Measurements from ENCODE around the gene TMEM255B.
A peak's percentile ranks its signal among the peaks of the same experiment; 100 is the strongest.

Gene TMEM255B

DNA sequence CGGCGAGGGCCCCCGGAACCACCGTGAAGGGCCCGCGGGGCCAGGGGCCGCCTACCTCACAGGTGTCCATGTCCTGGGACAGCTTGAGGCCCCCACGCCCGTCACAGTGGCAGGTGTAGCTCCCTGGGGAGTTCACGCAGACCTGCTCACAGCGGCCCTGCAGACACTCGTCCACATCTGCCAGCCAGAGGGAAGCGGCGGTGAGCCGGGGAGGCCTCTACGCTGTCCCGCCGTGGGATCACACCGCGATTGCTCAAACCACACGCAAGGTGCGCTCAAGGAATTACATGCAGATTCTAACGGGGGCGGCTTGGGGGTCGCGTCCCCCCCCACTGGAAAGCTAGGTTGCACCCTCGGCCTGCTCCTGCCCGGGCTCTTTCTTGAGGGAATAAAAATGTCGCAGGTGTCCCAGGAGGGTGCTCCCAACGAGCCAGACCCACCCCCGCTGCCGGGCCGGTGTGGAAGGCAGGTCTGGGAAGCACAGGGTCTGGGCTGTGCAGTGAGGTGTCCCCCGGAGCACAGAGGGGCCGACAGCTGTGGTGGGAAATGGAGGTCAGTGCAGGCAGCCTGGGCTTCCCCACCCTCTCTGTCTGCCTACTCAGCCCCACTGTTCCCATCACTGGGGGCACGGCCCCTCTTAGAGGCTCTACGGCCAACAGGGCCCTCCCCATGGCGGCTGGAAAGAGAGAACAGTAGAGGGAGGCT is 75.6 kb downstream of the TMEM255B start:
- H3K27ac ChIP-seq (ENCODE audit: low read length), result no peak overlapping the region
- no peaks in the 10 kb centered on the region for H3K9me3 ChIP-seq (replicated peaks; ENCODE audit: insufficient read depth, low read length)
- H3K4me1 ChIP-seq (ENCODE audit: low read length), result 0 out of 2 replicates have a peak, but pooled peaks cover 6% of the 10 kb centered on the region
- peaks cover 19% of the 10 kb centered on the region for H3K36me3 ChIP-seq (replicated peaks; ENCODE audit: insufficient read depth, low read length)
- H3K9me2 ChIP-seq (replicated peaks; ENCODE audit: insufficient read depth, low read length), result no peaks in the 10 kb centered on the region
- peaks cover 78% of the 10 kb centered on the region for H3K79me2 ChIP-seq (ENCODE audit: low read length)
- TF ChIP-seq EZH2 (optimal IDR thresholded peaks at IDR 0.05; ENCODE audit: low read depth, low read length) (no peak), EZH2phosphoT487 (IDR thresholded peaks at IDR 0.05; ENCODE audit: low read length) (no peak)
- TF ChIP-seq, protein P1, sequence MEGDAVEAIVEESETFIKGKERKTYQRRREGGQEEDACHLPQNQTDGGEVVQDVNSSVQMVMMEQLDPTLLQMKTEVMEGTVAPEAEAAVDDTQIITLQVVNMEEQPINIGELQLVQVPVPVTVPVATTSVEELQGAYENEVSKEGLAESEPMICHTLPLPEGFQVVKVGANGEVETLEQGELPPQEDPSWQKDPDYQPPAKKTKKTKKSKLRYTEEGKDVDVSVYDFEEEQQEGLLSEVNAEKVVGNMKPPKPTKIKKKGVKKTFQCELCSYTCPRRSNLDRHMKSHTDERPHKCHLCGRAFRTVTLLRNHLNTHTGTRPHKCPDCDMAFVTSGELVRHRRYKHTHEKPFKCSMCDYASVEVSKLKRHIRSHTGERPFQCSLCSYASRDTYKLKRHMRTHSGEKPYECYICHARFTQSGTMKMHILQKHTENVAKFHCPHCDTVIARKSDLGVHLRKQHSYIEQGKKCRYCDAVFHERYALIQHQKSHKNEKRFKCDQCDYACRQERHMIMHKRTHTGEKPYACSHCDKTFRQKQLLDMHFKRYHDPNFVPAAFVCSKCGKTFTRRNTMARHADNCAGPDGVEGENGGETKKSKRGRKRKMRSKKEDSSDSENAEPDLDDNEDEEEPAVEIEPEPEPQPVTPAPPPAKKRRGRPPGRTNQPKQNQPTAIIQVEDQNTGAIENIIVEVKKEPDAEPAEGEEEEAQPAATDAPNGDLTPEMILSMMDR (IDR thresholded peaks at IDR 0.05; ENCODE audit: low read length), result no peak
- no peak overlapping the region for H3K4me2 ChIP-seq (ENCODE audit: low read depth, low read length)
- H4K20me1 ChIP-seq (ENCODE audit: insufficient read depth, low read length), result no peaks in the 10 kb centered on the region
- H3K27me3 ChIP-seq (replicated peaks; ENCODE audit: insufficient read depth, low read length), result no peaks in the 10 kb centered on the region
- H3K9ac ChIP-seq (ENCODE audit: low read length), result no peak overlapping the region
- H2AFZ ChIP-seq (ENCODE audit: low read length), result no peak overlapping the region
- H3K4me3 ChIP-seq (ENCODE audit: low read length), result no peak overlapping the region
- DNase-seq, result no peak
- H3F3A ChIP-seq (ENCODE audit: insufficient read depth, low read length), result peaks cover 12% of the 10 kb centered on the region; the same call in 1 of the 2 replicates

DNA sequence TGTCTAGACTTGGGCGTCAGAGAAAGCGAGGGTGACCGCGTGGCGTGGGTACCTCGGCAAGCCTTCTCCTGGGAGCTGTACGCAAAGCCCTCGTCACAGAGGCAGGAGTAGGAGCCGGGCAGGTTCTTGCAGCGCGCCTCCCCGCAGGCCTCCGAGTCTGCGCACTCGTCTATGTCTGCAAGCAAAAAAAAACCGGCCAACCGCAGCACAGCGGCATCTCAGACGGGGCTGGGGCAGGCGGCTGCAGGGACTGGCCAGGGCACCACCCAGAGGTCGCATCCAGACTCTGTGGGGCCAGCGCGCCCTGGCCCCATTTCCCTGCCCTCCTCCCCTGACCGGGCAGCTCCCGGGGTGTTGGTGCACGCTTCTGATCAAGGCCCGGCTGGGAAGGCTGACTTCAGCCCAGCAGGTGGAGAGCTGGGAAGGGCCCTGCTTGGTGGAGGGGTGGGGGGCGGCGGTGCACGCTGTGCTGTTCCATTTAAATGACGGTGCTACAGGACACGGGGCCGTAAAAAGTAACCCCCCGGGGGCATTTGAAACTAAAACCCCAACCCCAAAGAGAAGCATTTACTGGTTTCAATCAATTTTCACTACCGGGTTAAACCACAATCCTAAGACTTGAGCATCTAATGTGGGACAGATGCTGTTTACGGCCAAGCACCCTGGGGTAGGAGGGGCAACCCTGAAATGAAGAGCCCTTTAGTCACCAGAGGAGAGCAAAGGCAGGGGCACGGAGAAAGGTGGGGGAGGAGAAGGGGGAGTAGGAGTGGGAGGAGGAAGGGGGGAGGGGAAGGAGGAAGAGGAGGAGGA is 76.6 kb downstream of the TMEM255B start:
- no peak for DNase-seq
- H3K4me3 ChIP-seq (ENCODE audit: low read length), result no peak overlapping the region
- no peaks in the 10 kb centered on the region for H3K9me2 ChIP-seq (replicated peaks; ENCODE audit: insufficient read depth, low read length)
- H3K27me3 ChIP-seq (replicated peaks; ENCODE audit: insufficient read depth, low read length), result no peaks in the 10 kb centered on the region
- no peak overlapping the region for H2AFZ ChIP-seq (ENCODE audit: low read length)
- H3K9ac ChIP-seq (ENCODE audit: low read length), result no peak overlapping the region
- 0 out of 2 replicates have a peak, but pooled peaks cover 6% of the 10 kb centered on the region for H3K4me1 ChIP-seq (ENCODE audit: low read length)
- H3K9me3 ChIP-seq (replicated peaks; ENCODE audit: insufficient read depth, low read length), result no peaks in the 10 kb centered on the region
- H3F3A ChIP-seq (ENCODE audit: insufficient read depth, low read length), result peaks cover 20% of the 10 kb centered on the region
- H3K36me3 ChIP-seq (replicated peaks; ENCODE audit: insufficient read depth, low read length), result peaks cover 23% of the 10 kb centered on the region
- peaks cover 84% of the 10 kb centered on the region for H3K79me2 ChIP-seq (ENCODE audit: low read length)
- TF ChIP-seq, protein P1 (IDR thresholded peaks at IDR 0.05; ENCODE audit: low read length), result no peak
- no peak for TF ChIP-seq EZH2 (optimal IDR thresholded peaks at IDR 0.05; ENCODE audit: low read depth, low read length)
- TF ChIP-seq EZH2phosphoT487 (IDR thresholded peaks at IDR 0.05; ENCODE audit: low read length), result no peak
- no peak overlapping the region for H3K4me2 ChIP-seq (ENCODE audit: low read depth, low read length)
- no peaks in the 10 kb centered on the region for H4K20me1 ChIP-seq (ENCODE audit: insufficient read depth, low read length)
- H3K27ac ChIP-seq (ENCODE audit: low read length), result no peak overlapping the region

DNA sequence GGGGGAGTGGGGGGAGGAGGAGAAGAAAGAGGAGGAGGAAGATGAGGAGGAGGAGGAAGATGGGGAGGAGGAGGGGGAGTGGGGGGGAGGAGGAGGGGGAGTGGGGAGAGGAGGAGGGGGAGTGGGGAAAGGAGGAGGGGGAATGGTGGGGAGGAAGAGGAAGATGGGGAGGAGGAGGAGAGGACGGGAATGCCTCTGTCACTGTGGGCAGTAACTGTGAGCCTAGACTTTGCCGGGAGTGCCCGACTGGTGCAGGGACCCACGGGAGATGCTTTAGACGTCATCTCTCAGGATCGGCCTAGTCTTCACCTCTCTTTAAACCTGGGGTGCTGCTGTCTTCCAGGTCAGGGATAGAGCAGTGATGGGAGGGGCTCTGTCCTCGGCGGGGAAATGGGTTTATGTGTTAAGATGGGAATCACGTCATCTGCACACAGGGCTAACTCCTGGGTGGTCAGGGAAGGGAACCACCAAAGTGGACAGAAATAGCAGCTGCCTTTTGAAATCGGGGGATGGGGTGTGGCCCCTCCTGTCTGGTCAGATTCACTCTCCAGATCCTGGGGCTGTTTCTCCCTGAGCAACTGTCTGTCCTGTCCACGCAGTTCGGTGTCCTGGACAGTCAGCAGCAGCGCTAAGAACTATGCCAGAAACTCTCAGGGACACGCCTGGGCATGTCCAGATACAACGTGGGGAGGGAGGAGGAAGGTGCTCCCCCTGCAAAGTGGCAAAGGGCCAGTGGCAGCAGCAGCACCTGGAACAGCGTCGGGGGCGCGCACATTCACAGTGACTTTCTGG is 77.9 kb downstream of the TMEM255B start:
- Histone ChIP-seq H3K9me3 (replicated peaks; ENCODE audit: insufficient read depth, low read length) (no peaks in the 10 kb centered on the region), H3K4me3 (ENCODE audit: low read length) (no peak overlapping the region), H2AFZ (ENCODE audit: low read length) (no peak overlapping the region), H3K9me2 (replicated peaks; ENCODE audit: insufficient read depth, low read length) (no peaks in the 10 kb centered on the region), H4K20me1 (ENCODE audit: insufficient read depth, low read length) (no peaks in the 10 kb centered on the region), H3K4me1 (ENCODE audit: low read length) (0 out of 2 replicates have a peak, but pooled peaks cover 6% of the 10 kb centered on the region), H3K79me2 (ENCODE audit: low read length) (peaks cover 86% of the 10 kb centered on the region), H3K9ac (ENCODE audit: low read length) (no peak overlapping the region), H3K36me3 (replicated peaks; ENCODE audit: insufficient read depth, low read length) (peaks cover 24% of the 10 kb centered on the region), H3K27me3 (replicated peaks; ENCODE audit: insufficient read depth, low read length) (no peaks in the 10 kb centered on the region), H3F3A (ENCODE audit: insufficient read depth, low read length) (peaks cover 21% of the 10 kb centered on the region), H3K27ac (ENCODE audit: low read length) (peak overlapping the region; percentile 22; the same call in 1 of the 2 replicates), H3K4me2 (ENCODE audit: low read depth, low read length) (no peak overlapping the region)
- no peak for DNase-seq
- TF ChIP-seq, protein P1 (IDR thresholded peaks at IDR 0.05; ENCODE audit: low read length), result no peak
- TF ChIP-seq EZH2 (optimal IDR thresholded peaks at IDR 0.05; ENCODE audit: low read depth, low read length), result no peak
- no peak for TF ChIP-seq EZH2phosphoT487 (IDR thresholded peaks at IDR 0.05; ENCODE audit: low read length)
